PC-3 (cell line): ENCODE data around the gene RASGRP3. TPM values are rescaled to one million over a fixed set of nuclear protein-coding genes. Genes with fewer than 3 reads are reported as not detected.

Source experiments
- ATAC-seq: fragments of 200-7000 bp; cut with Tn5 transposase; 2 replicates; pipeline ENCODE4 v1.9.1; 2020; ENCODE audit warnings: mild to moderate bottlenecking, moderate library complexity
- BruUV-seq: library from RNA; stranded (reverse); fragments of 400-500 nt; replicated peaks from 2 replicates; lab custom pipeline; 2021; lab: Mats Ljungman, UMichigan
- CTCF ChIA-PET: fragments of 300-600 bp; sonication (Branson Sonifier 250); formaldehyde crosslinking; loops from one replicate; lab custom pipeline; 2022; ENCODE audit warnings: antibody characterized with exemption; lab: Charles Lee
- POLR2A ChIA-PET: fragments of 300-600 bp; sonication (Branson Sonifier 250); formaldehyde crosslinking; loops from one replicate; lab custom pipeline; 2022; ENCODE audit warnings: antibody characterized with exemption; ENCODE audit not compliant: unreplicated experiment; lab: Charles Lee
- DNase-seq: peaks from one replicate; pipeline ENCODE4 v3.0.0-alpha.2; 2015
- H2AFZ ChIP-seq: fragments of 300-600 bp; sonication (generic); 2 replicates; pipeline ENCODE4 v1.6.0; 2016; ENCODE audit warnings: antibody characterized with exemption, low read length
- H3F3A ChIP-seq: fragments of 300-600 bp; sonication (generic); one replicate; pipeline ENCODE4 v1.6.0; 2017; ENCODE audit warnings: antibody characterized with exemption, low read length, control low read depth, mild to moderate bottlenecking; ENCODE audit not compliant: unreplicated experiment
- H3K27ac ChIP-seq: fragments of 300-600 bp; sonication (generic); 2 replicates; pipeline ENCODE4 v1.5.1; 2016; ENCODE audit warnings: mild to moderate bottlenecking, low read length
- H3K27me3 ChIP-seq: fragments of 300-600 bp; sonication (generic); 2 replicates; pipeline ENCODE4 v1.6.1; 2016; ENCODE audit warnings: low read length, mixed read lengths
- H3K36me3 ChIP-seq: fragments of 300-600 bp; sonication (generic); 2 replicates; pipeline ENCODE4 v1.6.1; 2016; ENCODE audit warnings: low read depth, mixed run types, low read length, mixed read lengths
- H3K4me1 ChIP-seq: fragments of 300-600 bp; sonication (generic); 2 replicates; pipeline ENCODE4 v1.5.1; 2016; ENCODE audit warnings: low read length; ENCODE audit not compliant: insufficient read depth
- H3K4me2 ChIP-seq: fragments of 300-600 bp; sonication (generic); 2 replicates; pipeline ENCODE4 v1.6.0; 2016; ENCODE audit warnings: low read length
- H3K4me3 ChIP-seq: fragments of 300-600 bp; sonication (generic); 2 replicates; pipeline ENCODE4 v1.5.1; 2016; ENCODE audit warnings: mild to moderate bottlenecking, low read length, mixed read lengths
- H3K79me2 ChIP-seq: fragments of 300-600 bp; sonication (generic); 2 replicates; pipeline ENCODE4 v1.6.1; 2017; ENCODE audit warnings: low read length, mixed read lengths
- H3K9ac ChIP-seq: fragments of 300-600 bp; sonication (generic); 2 replicates; pipeline ENCODE4 v1.6.0; 2016; ENCODE audit warnings: mild to moderate bottlenecking, low read length
- H3K9me2 ChIP-seq: fragments of 300-600 bp; sonication (generic); replicated peaks from 2 replicates; pipeline ENCODE4 v1.6.1; 2016; ENCODE audit warnings: mixed run types, low read length, mixed read lengths
- H3K9me3 ChIP-seq: fragments of 300-600 bp; sonication (generic); 2 replicates; pipeline ENCODE4 v1.6.1; 2016; ENCODE audit warnings: low read length, mixed read lengths
- H4K20me1 ChIP-seq: fragments of 300-600 bp; sonication (generic); 2 replicates; pipeline ENCODE4 v1.6.1; 2016; ENCODE audit warnings: low read length, mixed read lengths
- CTCF ChIP-seq: fragments of 300-600 bp; sonication (generic); conservative IDR thresholded peaks from 2 replicates; pipeline ENCODE4 v1.5.1; 2017; ENCODE audit warnings: antibody characterized with exemption, low read depth, mild to moderate bottlenecking, low read length
- EZH2 ChIP-seq: fragments of 300-600 bp; sonication (generic); IDR thresholded peaks from one replicate; pipeline ENCODE4 v1.6.1; 2017; ENCODE audit warnings: antibody characterized with exemption, mild to moderate bottlenecking, low read length; ENCODE audit not compliant: unreplicated experiment
- EZH2phosphoT487 ChIP-seq: fragments of 300-600 bp; sonication (generic); IDR thresholded peaks from 2 replicates; pipeline ENCODE4 v1.6.1; 2018; ENCODE audit warnings: mild to moderate bottlenecking, antibody characterized with exemption, low read length, borderline replicate concordance
- intact Hi-C: fragments of 100-400 bp; cut with micrococcal nuclease; formaldehyde crosslinking; loops from 2 replicates; pipeline ENCODE4 v1.9.0; 2023
- total RNA-seq: library from RNA; depleted of rRNA; stranded (reverse); fragments of >200 nt; gene quantifications from 2 replicates; pipeline ENCODE4 v1.2.3, GENCODE V29; 2014

The RASGRP3 gene
- total RNA-seq, 1 experiment from 2014 or later, result 0.15 TPM

- Histone ChIP-seq H2AFZ (no peak overlapping the region), H3K9ac (no peak overlapping the region), H3K79me2 (no peaks in the 10 kb centered on the region), H3K9me2 (no peaks in the 10 kb centered on the region), H3K27ac (no peak overlapping the region), H3K4me1 (no peaks in the 10 kb centered on the region), H3K36me3 (no peaks in the 10 kb centered on the region; the same call in 1 of the 2 replicates), H3K4me3 (no peak overlapping the region), H3K9me3 (no peaks in the 10 kb centered on the region), H4K20me1 (no peaks in the 10 kb centered on the region), H3K4me2 (no peak overlapping the region), H3F3A (no peaks in the 10 kb centered on the region), H3K27me3 (no peaks in the 10 kb centered on the region)
- no peak for DNase-seq
- BruUV-seq, result no TSS peak
- POLR2A ChIA-PET, result interaction anchor here (0.6 kb wide), 1 partner anchor 22 kb away, joined by 4 read pairs; no protein-coding TSS in a partner anchor
- CTCF ChIA-PET, result no interaction called here
- no peak for TF ChIP-seq EZH2
- TF ChIP-seq CTCF, result no peak
- no peak for TF ChIP-seq EZH2phosphoT487
- intact Hi-C loops, result no loop called here
- ATAC-seq, result no peak
Measured at GRCh38 chr2:33577084-33577483, 100.6 kb downstream of the RASGRP3 start.

- Histone ChIP-seq H3K36me3 (peaks cover 4% of the 10 kb centered on the region; the same call in 1 of the 2 replicates), H3K4me3 (no peak overlapping the region), H2AFZ (no peak overlapping the region), H3K9me3 (no peaks in the 10 kb centered on the region), H3K27me3 (no peaks in the 10 kb centered on the region), H3K9me2 (no peaks in the 10 kb centered on the region), H3K4me2 (no peak overlapping the region), H4K20me1 (no peaks in the 10 kb centered on the region), H3K79me2 (no peaks in the 10 kb centered on the region), H3F3A (no peaks in the 10 kb centered on the region), H3K9ac (no peak overlapping the region), H3K4me1 (no peaks in the 10 kb centered on the region), H3K27ac (no peak overlapping the region)
- DNase-seq, result no peak
- TF ChIP-seq EZH2 (no peak), CTCF (no peak), EZH2phosphoT487 (no peak)
- POLR2A ChIA-PET, result no interaction called here
- no peak for ATAC-seq
- CTCF ChIA-PET, result no interaction called here
- no TSS peak for BruUV-seq
- intact Hi-C loops, result no loop called here
Measured at GRCh38 chr2:33577668-33578067, 101.2 kb downstream of the RASGRP3 start.

GRCh38 chr2:33579227-33579626 lies 102.8 kb downstream of the RASGRP3 start:
- Histone ChIP-seq H3K4me1 (no peaks in the 10 kb centered on the region), H3K27me3 (no peaks in the 10 kb centered on the region), H3K36me3 (peaks cover 4% of the 10 kb centered on the region; the same call in 1 of the 2 replicates), H3K9me3 (no peaks in the 10 kb centered on the region), H2AFZ (no peak overlapping the region), H3K79me2 (no peaks in the 10 kb centered on the region), H3F3A (no peaks in the 10 kb centered on the region), H3K4me2 (no peak overlapping the region), H3K9me2 (no peaks in the 10 kb centered on the region), H3K27ac (no peak overlapping the region), H3K4me3 (no peak overlapping the region), H3K9ac (no peak overlapping the region), H4K20me1 (no peaks in the 10 kb centered on the region)
- intact Hi-C loops, result no loop called here
- BruUV-seq, result no TSS peak
- no peak for DNase-seq
- ATAC-seq, result no peak
- TF ChIP-seq EZH2phosphoT487 (no peak), EZH2 (no peak)
- ChIA-PET CTCF (no interaction called here), POLR2A (no interaction called here)
